Stimulated activated CD4-positive, alpha-beta T cell treated with anti-CD3 and anti-CD28 coated beads, TNF-alpha, amount 100 ng/mL, for 48 hours (primary cell): ENCODE data around the gene SPCS1.
"Not testable (repeated sequence)": the region's sequence is repeated elsewhere in the genome, so short reads cannot be mapped to it uniquely, and the experiment has no call there.

ENCODE experiments used
- DNase-seq, 3 donors: peaks; one replicate each; pipeline ENCODE4 v3.0.0-alpha.2; 2020; ENCODE audit warnings: low read depth in 3 of 3

The SPCS1 gene

DNA sequence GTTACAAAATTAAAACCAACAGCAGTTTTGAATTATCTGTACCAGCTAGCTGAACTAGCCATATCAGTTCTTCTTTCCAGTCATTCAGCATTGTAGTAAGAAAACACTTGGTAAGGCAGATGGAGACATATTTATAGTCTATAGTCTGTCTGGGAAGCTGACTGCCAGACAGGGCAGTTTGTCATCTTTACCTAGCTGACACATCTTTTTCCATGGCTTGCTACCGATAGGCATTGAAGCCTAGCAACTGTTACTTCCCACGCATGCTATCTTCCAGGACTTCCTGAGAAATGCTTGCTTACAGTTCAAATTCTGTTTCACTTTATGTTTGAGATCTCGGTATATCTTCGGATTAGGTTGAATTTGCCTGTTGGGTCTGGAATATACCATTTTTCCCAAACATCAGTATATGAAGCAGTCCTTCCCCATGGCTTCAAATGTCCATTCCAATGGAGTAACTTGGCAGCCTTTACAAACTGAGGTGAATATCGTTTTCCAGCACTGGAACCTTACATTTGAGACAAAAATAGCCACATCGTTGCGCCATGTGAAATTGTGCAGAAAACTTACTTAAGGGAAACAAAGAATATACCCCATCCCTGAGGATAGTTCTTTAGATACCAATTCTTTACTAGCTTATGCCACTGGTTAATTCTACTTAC, 11.2 kb upstream of the SPCS1 start:
- DNase-seq: no peak

DNA sequence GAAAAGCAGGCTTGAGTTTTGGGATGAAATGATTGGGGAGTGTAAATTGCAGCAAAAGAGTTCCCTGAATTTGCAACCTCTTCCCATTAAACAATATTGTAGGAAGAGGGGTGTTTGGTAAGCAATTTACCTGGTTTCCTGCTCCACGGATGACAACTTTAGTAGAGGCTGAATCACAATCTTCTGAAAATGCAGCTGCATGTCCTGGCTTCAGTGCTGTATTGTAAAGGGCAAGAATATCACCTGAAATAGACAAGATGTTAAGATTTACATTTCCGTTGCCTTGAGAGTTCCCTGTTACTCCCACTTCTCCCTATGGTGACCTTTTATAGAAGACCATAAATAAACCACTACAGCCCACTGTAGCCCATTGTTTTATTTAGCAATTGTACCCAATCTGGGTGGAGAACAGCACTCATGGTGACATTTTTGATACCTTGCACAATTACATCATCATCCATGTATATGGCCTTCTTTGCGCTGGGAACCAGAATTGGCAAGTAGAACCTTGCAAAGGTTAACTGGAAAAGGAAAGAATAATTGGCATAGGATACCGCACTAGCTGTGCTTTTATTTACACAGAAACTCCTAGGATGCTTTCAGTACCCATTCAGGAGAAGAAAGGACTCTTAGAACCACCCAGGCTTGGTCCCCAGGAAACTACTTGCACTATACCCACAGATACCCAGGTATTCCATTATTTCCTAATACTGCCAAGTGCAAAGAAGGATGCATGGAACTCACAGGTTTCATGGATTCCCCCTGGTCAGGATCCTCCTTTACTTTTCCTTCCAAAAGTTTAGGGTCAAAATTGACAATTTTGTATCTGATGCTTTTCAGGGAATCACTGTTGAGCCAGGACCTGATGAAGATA, 9.9 kb upstream of the SPCS1 start:
- no peak for DNase-seq

DNA sequence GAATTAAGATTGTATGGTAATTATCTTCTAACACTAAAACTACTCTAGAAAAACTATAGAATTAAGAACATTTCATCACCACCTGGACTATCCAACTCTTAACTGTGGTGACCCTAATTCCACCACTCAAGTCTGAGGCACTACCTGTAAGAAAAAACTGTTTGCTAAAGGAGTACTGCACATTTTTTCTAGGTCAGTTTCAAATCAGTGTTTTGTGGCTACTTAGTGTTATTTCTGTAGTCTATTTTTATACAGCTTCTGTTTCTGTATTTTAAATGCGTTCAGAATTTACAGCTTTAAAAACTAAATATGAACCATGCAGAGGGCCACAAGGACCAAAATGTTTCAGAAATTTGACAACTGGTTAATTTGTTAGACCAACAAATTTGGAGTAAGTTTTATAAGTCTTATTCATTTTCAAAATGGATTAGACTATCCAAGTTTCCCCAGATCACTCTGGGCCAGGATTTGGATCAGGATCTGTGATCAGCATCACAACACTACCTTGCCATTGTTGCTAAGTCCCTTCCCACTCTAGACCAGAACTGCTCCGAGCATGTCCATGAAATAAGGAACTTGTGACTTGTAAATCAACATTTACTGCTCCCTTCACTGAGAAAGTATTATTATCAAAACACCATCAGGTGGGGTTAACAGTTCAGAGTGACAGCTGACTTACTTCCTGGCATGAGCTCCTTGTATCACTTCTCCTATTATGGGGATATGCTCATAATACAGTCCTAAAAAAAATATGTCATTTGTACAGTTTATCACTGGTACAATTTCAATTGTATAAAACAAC, 8.9 kb upstream of the SPCS1 start:
- DNase-seq: no peak

DNA sequence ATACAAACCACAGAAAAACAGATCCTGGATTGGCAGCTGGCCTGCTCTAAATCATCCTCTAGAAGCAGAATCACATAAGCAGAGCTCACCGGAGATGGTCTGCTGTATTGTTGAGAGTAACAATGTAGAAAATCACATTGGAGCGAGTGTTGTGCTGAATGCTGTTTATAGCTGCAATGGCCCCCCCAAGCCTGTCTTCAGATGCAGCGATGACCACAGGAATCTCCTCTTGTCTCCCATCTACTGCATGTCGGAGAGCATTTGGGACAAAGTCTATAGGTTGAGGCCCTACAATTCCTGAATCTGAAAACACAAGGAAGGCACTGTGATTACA, 8.3 kb upstream of the SPCS1 start:
- DNase-seq: no peak

DNA sequence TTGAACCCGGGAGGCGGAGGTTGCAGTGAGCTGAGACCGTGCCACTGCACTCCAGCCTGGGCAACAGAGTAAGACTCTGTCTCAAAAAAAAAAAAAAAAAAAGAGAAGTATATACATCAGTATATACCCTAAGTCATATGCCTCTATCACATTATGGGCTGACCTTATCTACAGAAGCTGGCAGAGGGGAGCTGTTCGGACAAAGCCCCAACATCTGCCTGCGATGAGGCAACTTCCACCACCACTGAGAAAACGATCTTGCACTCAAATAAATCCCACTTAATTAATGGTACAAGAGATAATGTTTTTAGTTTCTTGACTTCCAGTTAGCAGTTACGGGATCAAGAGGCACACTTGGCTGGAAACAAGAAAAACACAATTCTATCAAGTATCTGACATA, 2.6 kb upstream of the SPCS1 start:
- no peak for DNase-seq

DNA sequence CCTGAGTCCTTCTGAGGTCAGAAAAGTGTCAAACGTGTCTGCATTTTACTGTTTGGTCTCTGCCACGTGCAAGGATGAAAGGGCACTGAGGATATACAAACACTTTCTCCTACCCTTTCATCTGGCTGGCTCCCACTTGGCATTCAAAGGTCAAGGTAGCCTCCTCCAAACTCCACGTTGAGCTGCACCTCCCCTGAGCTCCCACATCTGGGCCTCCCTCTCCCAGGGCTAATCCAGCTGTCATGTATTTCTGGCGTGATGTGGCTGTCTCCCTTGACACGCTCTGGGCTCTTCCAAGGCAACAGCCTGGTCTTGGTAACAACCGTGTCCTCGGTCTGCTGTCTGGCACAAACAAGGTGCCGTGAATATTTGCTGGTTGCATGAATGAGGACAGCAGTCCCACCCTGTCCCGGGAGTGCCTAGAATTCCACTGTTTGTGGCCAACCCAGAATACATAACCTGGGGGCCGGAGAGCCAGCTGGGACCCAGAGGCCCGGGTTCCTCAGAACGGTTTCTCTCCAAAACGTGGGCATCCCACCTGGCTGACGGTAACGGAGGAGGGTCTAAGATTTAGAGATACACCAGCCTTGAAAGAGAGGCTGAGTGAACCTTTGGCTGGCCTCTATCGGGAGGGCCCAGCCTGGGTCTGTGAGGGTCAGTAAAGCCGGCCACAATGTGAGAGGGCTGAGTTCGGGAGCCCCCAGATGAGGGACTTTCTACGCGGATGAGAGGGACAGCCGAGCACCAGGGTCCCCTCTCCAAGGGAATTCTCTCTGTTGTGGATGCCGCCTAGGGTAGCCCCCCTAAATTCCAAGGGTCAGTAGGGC, 1.1 kb upstream of the SPCS1 start:
- DNase-seq: peak in 1 of 3 donors; percentile 16

DNA sequence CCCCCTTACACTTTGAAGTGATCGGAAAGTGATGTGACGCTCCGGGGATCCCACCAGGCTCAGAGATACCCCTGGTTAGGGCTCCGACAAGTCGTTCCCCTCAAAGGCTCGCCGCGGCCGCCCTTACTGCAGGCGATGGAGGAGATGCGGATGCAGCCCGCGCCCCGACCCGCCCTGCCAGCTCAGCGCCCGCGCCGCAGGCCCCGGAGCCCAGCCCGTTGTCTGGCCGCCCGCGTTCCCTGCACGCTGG, 543 bp upstream of the SPCS1 start:
- no peak for DNase-seq

DNA sequence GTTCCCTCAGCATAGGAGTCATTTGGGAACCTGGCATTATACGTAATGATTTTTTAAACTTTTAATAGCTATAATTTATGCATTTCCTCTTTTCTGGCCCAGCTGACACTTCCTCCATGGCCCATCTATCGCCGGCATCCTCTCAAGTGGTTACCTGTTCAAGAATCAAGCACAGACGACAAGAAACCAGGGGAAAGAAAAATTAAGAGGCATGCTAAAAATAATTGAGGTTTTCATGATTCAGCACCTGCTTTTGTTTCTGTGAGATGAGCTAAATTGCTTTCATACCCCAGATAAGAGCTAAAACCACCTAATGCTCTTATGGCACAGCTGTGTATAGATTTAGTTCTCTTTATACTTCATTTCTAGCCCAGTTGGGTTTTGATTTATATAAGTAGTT, 1.7 kb downstream of the SPCS1 start:
- DNase-seq: no peak

DNA sequence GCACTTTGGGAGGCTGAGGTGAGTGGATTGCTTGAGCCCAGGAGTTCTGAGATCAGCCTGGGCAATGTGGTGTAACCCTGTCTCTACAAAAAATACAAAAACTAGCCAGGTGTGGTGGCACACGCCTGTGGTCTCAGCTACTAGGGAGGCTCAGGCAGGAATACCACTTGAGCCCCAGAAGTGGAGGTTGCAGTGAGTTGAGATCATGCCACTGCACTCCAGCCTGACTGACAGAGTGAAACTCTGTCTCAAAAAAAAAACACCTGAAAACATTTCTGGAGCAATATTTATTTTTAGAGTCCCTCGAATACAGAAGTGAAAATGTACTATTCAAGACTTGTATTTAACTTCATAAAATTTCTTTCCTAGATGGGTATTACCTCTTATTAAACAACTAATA, 4.6 kb downstream of the SPCS1 start:
- no peak for DNase-seq

DNA sequence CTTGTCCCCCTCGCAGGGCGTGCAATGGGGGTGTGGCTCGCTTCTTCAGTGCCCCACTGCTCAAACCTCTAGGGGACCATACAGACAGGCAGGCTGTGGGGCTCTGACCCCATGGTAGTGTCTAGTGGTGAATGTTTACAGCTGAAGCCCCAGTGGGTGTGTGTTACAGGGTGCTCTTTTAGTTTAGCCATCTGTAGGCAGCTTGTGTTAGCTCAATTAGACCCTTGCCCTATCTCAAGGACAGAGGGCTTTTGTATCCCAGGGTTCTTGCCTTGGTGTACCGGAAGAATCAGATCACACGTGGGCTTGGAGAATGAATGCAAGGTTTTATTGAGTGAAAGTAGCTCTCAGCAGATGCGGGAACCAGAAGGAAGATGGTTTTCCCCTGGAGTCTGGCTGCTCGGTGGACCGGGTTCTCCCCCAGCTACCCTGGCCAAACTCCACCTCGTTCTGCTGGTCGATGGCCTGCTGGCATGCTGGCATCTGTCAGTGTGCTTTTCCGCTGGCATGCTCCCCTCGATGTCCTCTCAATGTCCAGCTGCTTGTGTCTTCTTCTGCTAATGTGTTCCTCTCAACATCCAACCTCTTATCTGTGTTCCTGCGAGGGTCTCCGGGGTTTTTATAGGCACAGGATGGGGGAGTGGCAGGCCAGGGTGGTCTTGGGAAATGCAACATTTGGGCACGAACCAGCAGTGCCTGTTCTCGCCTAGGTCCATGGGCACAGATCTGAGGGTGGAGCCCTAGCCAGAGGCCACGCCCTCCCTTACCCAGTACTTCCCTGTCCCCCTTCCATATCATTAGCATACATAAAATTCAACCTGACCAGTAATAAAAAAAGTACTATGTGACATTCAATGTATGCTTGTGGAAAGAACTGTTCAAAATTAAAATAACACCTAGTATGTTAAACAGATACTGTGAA, 6.6 kb downstream of the SPCS1 start:
- DNase-seq: no peak

DNA sequence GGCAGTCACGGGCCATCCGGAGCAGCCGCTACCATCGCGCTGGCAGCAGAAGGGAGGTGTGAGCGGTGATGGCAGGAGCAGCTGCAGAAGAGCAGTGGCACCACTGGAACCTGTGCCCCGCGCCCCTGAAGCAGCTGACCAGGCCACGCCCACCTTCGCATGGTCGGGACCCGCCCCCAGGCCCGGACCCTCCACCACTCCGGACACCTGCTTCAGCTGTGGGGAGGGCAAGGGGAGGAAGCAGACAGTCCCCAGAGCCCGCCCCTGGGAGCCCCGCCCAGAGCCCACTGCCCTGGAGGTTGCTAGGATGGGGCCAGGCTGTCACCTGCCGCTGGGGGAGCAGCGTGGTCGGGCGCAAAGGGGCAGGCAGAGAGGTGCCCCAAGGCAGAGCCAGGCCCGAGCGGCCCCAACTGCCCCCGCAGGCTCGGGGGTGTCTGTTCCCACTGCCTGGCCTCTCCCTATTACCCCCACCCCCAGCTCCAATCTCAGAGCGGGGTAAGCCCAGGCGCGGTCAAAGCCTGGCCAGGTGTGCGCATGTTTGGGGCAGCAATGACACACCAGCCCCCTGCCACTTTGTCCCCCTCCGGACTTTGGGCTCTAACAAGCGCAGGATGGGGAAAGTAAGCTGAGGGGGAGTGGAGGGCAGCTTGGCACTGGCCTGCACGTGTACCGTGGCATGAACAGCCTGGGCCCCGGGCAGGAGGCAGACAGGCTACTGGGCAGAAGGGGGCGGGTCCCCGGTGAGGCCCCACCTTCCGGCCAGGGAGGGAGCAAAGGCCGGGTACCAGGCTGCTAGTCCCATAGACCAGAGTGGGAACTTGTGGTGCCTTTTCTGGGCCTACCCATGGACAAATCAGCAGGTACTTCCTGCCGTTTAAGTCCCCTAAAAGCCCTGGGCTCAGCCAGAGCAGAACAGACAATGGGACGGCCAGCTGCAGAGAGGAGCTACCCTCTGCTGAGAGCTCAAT, 8.7 kb downstream of the SPCS1 start:
- no peak for DNase-seq

DNA sequence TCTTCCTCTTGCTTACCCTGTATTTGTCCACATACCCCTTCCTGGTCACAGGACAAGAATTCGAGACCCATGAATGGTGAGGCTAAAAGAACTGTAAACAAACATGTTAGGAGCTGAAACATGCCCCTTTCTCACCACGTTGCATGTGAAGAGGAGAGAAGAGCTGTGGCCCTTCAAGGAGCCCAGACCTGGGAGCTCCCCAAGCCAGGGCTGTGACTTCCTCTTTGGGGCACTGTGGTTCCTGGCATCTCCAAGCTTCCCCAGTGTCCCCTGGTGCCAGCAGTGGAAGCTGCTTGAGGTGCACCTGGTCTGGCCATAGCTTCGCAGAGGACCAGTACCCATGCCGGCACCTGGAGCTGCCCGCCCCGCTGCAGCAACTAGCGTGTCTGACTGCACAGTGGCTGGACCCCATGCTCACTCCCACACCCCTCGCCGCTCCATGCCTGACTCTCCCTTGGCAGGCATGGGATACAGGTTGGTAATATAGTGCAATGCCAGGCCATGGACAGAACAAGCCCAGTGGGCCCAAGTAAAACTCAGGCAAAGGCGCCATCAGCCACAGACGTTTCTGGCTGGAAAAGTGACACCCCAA, 9.9 kb downstream of the SPCS1 start:
- DNase-seq: no peak

DNA sequence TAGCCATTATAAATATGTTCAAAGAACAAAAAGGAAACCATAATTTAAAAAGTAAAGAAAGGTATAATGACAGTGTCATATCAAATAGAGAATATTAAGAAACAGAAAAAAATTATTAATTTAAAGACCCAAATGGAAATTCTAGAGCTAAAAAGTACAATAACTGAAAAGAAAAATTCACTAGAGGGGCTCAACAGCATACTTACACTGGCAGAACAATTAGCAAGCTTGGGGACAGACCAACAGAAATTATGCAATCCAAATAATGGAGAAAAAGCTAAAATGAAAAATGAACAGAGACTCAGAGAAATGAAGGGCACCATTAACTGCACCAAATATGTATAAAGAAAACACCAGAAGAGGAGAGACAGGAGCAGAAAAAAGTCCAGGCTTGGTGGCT, 13.7 kb downstream of the SPCS1 start:
- no peak for DNase-seq

DNA sequence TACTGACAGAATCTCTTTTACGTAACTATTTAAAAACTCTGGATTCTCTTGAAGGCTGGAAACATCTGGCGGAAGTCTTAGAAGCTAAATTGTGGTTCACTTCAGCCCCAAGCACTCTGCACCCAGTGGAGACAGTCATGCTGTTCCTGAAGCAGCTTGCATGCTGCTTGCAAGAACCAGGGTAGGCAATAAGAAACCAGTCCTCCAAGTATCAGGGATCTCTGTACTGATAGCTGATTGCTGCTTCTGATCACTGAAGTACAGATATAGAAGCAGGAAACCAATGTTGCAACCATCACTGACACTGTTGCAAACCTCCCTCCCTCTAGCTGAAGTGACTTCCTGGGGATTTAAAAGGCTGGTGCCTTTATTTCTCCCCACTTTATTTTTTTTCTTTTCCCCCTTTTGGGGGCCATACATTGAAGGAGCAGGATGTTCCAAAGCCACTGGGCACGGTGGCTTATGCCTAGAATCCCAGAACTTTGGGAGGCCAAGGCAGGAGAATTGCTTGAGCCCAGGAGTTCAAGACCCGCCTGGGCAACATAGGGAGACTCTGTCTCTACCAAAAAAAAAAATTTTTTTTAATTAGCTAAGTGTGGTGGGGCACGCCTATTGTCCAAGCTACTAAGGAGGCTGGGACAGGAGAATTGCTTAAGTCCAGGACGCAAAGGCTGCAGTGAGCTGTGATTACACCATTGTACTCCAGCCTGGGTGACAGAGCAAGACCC, 15.3 kb downstream of the SPCS1 start:
- DNase-seq: no peak

DNA sequence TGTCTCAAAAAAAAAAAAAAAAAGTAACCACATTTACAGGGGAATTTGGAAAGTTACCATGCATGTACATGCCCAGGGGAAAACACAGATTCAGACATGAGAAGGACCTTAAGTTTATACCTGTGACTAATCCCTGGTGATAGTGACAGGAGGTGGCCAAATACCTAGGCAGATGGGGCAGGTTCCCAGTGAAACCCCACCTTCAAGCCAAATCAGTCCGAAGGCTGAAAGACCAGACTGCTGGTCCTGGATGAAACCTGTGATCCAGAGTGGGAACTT, 15.8 kb downstream of the SPCS1 start:
- DNase-seq: no peak

DNA sequence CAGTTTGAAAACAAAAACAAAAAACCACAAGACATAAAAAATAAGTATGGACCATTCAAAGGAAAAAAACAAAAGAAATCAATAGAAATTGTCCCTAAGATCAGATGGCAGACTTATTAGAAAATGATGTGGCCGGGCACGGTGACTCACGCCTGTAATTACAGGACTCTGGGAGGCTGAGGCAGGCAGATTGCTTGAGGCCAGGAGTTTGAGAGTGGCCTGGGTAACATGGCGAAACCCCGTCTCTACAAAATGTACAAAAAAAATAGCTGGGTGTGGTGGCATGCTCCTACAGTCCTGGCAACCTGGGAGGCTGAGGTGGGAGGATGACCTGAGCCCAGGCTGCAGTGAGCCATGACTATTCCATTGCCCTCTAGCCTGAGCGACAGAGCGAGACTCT, 16.6 kb downstream of the SPCS1 start:
- DNase-seq: no peak

DNA sequence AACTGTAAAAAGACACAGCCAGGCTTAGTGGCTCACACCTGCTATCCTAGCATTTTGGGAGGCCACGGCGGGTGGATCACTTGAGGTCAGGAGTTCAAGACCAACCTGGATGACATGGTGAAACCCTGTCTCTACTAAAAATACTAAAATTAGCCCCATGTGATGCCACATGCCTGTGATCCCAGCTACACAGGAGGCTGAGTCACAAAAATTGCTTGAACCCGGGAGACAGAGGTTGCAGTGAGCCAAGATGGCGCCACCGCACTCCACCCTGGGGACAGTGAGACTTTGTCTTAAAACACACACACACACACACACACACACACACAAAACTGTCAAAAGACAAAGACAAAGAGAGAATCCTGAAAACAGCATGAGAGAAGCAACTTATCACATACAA, 18.0 kb downstream of the SPCS1 start:
- no peak for DNase-seq

DNA sequence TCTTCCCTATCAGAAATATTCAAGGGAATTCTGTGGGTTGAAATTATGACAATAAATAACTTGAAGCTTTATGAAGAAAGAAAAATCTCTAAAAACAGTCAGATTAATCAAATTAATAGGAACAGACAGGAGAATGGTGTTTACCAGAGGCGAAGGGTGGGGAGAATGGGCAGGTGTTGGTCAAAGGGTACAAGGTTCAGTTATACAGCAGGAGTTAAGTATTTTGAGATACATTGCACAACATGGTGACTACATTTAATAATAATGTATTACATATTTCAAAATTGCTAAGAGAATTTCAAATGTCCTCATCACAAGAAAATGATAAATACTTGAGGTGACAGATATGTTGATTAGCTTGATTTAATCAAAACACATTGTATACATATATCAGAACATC, 18.6 kb downstream of the SPCS1 start:
- DNase-seq: no peak

DNA sequence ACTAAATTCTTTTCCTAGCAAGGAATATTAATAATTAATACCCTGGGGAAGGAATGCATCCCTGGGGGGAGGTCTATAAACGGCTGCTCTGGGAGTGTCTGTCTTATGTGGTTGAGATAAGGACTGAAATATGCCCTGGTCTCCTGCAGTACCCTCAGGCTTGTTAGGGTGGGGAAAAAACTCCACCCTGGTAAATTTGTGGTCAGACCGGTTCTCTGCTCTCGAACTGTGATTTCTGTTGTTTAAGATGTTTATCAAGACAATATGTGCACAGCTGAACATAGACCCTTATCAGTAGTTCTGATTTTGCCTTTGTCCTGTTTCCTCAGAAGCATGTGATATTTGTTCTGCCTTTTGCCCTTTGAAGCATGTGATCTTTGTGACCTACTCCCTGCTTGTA, 22.8 kb downstream of the SPCS1 start:
- DNase-seq: not testable (repeated sequence)
